ENCODE results near the gene THAP4.
"Not testable (repeated sequence)": the region's sequence is repeated elsewhere in the genome, so short reads cannot be mapped to it uniquely, and the experiment has no call there.

Gene THAP4

GRCh38 chr2:241611062-241611461 is 25.9 kb downstream of the THAP4 start:
- no peak for DNase-seq

GRCh38 chr2:241609859-241610793 is 26.8 kb downstream of the THAP4 start:
- peak; percentile 84 for DNase-seq

- no peak for DNase-seq
These were observed 28.1 kb downstream of the THAP4 start for GRCh38 chr2:241608881-241609280.

GRCh38 chr2:241607162-241607885 is 29.6 kb downstream of the THAP4 start:
- no peak for DNase-seq

GRCh38 chr2:241606186-241606585 is 30.8 kb downstream of the THAP4 start:
- DNase-seq = no peak

- DNase-seq = no peak
These were observed 33.3 kb downstream of the THAP4 start for GRCh38 chr2:241603686-241604085.

GRCh38 chr2:241602720-241603119 is 34.2 kb downstream of the THAP4 start:
- DNase-seq = no peak

- DNase-seq = no peak
These were observed 35.1 kb downstream of the THAP4 start for GRCh38 chr2:241601841-241602240.

- DNase-seq = no peak
These were observed 37.3 kb downstream of the THAP4 start for GRCh38 chr2:241599615-241600014.

- no peak for DNase-seq
These were observed 38.5 kb downstream of the THAP4 start for GRCh38 chr2:241598487-241598886.

- no peak for DNase-seq
These were observed 38.9 kb downstream of the THAP4 start for GRCh38 chr2:241598061-241598460.

GRCh38 chr2:241597561-241597960 is 39.4 kb downstream of the THAP4 start:
- no peak for DNase-seq

GRCh38 chr2:241595600-241596140 is 41.3 kb downstream of the THAP4 start:
- DNase-seq = no peak

- DNase-seq = no peak
These were observed 43.7 kb downstream of the THAP4 start for GRCh38 chr2:241593271-241593670.

- no peak for DNase-seq
These were observed 44.7 kb downstream of the THAP4 start for GRCh38 chr2:241592126-241592845.

GRCh38 chr2:241590496-241591455 is 46.2 kb downstream of the THAP4 start:
- not testable (repeated sequence) for DNase-seq

- DNase-seq = not testable (repeated sequence)
These were observed 47.1 kb downstream of the THAP4 start for GRCh38 chr2:241589863-241590262.

- no peak for DNase-seq
These were observed 50.2 kb downstream of the THAP4 start for GRCh38 chr2:241586564-241587264.

GRCh38 chr2:241584436-241584835 is 52.5 kb downstream of the THAP4 start:
- no peak for DNase-seq

GRCh38 chr2:241582806-241583205 is 54.2 kb downstream of the THAP4 start:
- no peak for DNase-seq

GRCh38 chr2:241582328-241582727 is 54.6 kb downstream of the THAP4 start:
- DNase-seq = no peak
